GM12874 (cell line): ENCODE data around the gene CLEC4A.

Experiments
- TF ChIP-seq, protein P1 (sequence below): IDR thresholded peaks from 2 replicates; pipeline ENCODE4 v1.5.1; 2011; ENCODE audit warnings: low read depth, mild to moderate bottlenecking, control low read depth, low read length, moderate library complexity; ENCODE audit not compliant: insufficient read depth

The CLEC4A gene

DNA sequence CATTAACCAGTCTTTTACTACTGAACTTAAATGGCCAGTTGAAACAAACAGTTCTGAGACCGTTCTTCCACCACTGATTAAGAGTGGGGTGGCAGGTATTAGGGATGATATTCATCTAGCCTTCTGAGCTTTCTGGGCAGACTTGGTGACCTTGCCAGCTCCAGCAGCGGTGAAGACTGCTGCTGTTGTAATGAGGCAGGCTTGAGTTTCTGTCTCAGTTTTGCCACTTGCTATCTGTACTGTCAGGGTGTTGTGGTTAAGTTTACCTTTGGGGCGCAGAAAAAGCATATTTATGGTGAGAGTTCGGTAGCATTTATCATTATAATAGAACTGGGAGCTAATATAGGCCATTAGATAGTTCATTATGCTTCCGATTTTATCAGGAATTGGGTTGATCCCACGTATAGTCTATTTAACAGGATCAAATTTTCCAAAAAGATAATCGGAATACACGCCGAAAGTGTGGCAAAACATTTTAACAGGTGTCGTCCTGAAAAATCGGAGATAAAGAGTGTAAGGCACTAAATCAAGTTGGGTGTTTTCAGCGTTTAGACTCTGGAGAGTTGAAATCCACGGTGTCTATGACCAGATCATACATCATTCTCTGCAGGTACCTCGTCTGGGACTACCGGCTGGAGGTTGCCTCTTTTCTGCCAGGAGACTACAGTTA, 42.0 kb upstream of the CLEC4A start:
- TF ChIP-seq, protein P1, sequence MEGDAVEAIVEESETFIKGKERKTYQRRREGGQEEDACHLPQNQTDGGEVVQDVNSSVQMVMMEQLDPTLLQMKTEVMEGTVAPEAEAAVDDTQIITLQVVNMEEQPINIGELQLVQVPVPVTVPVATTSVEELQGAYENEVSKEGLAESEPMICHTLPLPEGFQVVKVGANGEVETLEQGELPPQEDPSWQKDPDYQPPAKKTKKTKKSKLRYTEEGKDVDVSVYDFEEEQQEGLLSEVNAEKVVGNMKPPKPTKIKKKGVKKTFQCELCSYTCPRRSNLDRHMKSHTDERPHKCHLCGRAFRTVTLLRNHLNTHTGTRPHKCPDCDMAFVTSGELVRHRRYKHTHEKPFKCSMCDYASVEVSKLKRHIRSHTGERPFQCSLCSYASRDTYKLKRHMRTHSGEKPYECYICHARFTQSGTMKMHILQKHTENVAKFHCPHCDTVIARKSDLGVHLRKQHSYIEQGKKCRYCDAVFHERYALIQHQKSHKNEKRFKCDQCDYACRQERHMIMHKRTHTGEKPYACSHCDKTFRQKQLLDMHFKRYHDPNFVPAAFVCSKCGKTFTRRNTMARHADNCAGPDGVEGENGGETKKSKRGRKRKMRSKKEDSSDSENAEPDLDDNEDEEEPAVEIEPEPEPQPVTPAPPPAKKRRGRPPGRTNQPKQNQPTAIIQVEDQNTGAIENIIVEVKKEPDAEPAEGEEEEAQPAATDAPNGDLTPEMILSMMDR, result no peak

DNA sequence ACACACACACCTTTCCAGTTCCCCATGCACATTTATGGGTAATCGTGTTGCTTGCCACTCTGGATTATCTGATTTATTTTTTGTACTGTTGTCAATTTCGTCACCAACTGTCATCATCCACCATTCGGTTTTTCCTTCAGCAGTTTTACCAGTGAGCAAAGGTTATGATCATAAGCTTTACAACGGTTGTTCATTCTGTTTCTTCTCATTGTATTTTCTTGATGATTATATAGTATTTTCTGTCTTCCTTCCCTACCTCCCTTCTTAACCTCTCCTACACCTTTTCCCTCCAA, 40.7 kb upstream of the CLEC4A start:
- TF ChIP-seq, protein P1, result no peak

DNA sequence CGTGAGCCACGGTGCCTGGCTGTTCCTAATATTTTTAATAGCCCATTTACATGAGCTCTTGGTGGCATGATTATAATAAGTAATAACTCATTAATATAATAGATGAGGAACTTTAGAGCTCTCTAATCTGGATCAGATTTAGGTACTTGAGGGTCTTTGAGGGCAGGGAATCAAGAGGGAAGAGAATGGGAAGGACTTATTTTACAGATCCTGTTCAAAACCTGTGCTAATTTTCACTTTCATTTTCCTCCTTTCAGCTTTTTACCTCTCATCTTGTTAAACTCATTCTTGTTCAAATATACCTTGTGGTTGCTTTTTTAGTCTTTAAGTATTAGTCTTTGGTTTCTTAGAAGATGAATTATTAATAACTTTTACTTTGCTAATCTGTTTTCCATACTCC, 35.8 kb upstream of the CLEC4A start:
- TF ChIP-seq, protein P1, result no peak

DNA sequence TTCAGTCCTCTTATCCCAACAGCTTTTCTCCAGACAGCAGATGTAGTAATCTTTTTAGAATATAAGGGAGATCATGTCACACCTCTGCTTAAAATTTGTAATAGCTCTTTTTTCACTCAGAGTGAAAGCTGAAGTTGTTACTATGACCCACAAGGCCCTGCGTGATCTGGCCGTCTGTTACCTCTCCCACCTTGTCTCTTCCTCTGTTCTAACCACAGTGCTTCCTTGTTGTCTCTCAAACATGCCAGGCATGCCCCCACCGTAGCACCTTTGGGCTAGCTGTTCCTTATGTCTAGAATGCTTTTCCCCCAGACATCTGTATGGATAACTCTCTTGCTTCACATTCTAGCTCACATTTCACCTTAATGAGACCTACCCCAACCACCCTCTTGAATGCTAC, 34.8 kb upstream of the CLEC4A start:
- TF ChIP-seq, protein P1, result no peak

DNA sequence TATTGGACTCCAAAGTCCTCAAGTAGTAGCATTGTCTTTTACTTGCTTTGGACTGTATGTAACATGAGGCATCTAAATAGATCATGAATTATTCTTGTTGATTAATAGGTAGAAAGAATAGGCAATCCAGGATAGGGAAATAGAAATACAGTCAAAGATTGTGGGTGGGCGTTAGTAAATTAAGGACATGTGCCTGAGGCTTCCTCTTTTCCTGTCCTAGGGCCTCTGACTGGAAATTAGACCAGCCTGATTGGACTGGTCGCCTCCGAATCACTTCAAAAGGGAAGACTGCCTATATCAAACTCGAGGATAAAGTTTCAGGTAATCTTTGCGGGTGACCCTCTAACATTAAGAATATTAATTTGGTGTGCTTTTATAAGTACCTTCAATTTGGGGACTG, 33.7 kb upstream of the CLEC4A start:
- TF ChIP-seq, protein P1, result no peak

DNA sequence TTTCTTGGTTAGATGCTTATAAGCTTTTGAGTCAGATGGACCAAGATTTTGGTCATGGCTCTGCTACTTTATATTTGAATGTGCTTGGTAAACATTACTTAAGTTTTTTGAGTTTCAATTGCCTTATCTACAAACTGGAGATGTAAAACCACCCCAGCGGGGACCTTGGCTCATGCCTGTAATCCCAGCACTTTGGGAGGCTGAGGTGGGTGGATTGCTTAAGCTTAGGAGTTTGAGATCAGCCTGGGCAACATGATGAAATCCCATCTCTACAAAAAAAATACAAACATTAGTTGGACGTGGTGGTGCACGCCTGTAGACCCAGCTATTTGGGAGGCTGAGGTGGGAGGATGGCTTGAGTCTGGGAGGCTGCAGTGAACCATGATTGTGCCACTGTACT, 30.1 kb upstream of the CLEC4A start:
- TF ChIP-seq, protein P1, result no peak

DNA sequence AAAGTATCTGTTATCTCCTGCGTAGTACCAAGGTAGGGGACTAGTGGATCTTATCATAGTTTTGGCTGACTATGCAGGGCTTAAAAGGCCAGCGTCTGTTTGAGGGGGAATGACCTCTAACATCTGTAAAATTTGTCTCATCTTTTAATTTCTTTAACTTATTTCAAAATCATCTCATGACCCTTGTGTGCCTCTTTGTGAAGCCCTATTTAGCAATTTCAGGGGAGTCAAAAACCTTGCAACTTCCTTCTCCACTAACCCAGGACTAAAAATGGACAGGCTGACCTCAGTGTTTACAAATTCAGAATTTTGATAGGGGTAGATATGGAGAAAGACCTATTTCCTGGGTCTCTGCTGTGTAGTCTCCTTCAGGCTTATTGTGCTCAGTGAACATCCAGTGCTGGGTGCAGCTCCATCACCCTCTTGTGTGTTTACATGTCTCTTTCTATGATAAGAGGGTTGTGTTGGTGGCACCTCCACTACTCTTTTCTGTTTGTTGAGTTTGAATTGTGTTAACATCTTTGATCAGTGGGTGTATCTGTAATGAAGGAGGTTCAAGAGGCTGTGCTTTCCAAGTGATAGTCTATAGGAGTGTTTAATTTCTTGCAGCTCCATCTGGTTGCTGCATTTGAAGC, 27.0 kb upstream of the CLEC4A start:
- TF ChIP-seq, protein P1, result no peak
